HEK293T (cell line): Measurements from ENCODE around the gene LRP1B.

Source experiments
- ELF4 ChIP-seq: fragments of 450-650 bp; IDR thresholded peaks from 2 replicates; pipeline ENCODE4 v1.6.1; 2017; ENCODE audit warnings: antibody characterized with exemption
- FOXA1 ChIP-seq: fragments of 450-650 bp; IDR thresholded peaks from 2 replicates; pipeline ENCODE4 v1.6.1; 2016; ENCODE audit warnings: mild to moderate bottlenecking
- FOXM1 ChIP-seq: fragments of 450-650 bp; IDR thresholded peaks from 2 replicates; pipeline ENCODE4 v1.6.1; 2017; ENCODE audit warnings: mild to moderate bottlenecking, borderline replicate concordance
- SUZ12 ChIP-seq: fragments of 450-650 bp; IDR thresholded peaks from 2 replicates; pipeline ENCODE4 v1.6.1; 2016; ENCODE audit warnings: mild to moderate bottlenecking
- TARDBP ChIP-seq: fragments of 450-650 bp; IDR thresholded peaks from 2 replicates; pipeline ENCODE4 v1.6.1; 2016

DNA sequence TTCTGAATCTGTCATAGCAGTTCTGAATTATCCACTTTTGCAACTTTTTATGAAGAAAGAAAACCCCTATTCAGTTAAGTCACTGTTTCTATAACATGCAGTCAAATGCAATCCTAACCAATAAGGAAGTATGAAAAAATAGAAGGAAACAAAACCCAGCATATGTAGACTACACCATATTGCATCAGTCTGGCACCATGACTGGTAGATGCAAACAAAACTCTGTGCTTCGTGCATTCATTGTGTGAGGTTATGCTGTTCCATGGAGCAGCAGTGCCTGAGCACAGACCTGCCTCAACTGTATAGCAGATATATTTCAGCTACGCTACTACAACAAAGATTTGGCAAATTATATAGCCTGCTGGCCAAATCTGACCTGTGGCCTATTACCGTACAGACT is 325.5 kb downstream of the LRP1B start:
- no peak for TF ChIP-seq FOXM1
- no peak for TF ChIP-seq SUZ12
- TF ChIP-seq TARDBP = no peak
- no peak for TF ChIP-seq ELF4
- TF ChIP-seq FOXA1 = no peak
